HG02852 (cell line): ENCODE results near the gene POU3F1.
A peak's percentile ranks its signal among the peaks of the same experiment; 100 is the strongest.
"Not testable (repeated sequence)": the region's sequence is repeated elsewhere in the genome, so short reads cannot be mapped to it uniquely, and the experiment has no call there.

ENCODE experiments used
- ATAC-seq: cut with Tn5 transposase; IDR thresholded peaks from one replicate; pipeline ENCODE4 v1.9.1; 2021; ENCODE audit warnings: mild to moderate bottlenecking, moderate library complexity; ENCODE audit not compliant: unreplicated experiment

POU3F1 gene

DNA sequence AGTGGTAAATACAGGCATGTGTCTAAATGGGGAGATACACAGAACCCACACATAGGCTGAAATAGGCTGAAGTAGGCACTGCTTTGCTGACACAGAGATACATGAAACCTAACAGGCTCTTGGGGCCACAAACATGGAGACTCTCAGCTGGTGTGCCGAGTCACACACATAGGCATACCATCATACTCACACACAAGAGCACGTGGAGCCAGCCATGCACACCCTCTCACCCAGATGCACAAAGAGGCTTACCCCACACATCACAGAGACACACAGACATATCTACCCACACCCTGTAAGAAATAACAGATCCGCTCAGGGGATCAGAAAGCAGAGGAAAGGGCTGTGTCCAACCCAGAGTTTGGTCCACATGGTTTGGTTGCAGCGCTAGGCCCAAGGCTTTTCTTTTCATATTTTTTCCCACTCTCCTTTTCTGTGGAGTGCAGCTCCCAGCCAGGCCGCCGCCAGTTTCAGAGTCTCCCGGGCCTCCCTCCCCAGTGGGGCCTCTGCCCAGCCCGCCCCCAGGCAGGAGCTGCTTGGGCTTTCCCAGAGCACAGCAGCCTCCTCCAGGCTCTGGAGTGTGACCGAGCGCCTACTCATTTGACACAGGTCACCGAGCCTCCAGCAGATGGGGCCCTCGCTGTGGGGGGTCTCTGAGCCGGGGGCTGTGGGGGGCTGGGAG lies 3.9 kb upstream of the POU3F1 start:
- ATAC-seq, result no peak

- ATAC-seq, result no peak
Observed at GRCh38 chr1:38047603-38048141, 1.1 kb upstream of the POU3F1 start.

DNA sequence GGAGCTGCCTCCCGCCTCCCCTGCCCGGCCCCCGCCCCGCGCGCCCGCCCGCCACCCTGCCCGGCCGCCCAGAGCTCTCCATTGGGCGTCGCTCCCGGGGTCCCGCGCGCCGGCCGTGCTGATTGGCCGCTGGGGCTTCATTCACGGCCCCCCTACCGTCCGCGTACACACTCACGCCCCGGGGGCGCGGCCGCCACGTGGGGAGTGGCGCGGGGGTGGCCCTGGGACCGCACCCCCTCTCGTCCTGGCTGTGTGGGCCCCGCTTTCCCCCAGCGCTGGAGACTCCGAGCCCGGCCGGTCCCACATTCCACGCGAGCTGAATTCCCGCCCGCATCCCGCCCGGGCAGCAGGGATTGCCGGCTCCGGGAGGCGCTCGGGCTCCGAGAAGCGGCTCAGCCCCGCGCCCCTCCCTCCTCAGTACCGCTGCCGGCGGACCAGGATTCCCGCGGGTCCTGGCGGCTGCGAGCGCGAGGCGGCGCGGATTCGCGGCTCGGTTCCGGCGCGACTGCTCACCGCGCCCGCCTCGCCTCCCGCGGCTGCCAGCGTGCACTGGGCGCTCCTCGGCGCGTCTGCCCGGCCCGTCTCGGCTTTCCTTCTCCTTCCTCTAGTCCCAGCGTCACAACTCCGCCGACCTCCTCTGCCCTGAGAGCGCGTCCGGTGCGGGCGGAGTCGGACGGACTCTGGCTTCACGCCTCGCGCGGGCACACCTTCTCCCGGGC lies 450 bp upstream of the POU3F1 start:
- ATAC-seq, result peak; percentile 58

DNA sequence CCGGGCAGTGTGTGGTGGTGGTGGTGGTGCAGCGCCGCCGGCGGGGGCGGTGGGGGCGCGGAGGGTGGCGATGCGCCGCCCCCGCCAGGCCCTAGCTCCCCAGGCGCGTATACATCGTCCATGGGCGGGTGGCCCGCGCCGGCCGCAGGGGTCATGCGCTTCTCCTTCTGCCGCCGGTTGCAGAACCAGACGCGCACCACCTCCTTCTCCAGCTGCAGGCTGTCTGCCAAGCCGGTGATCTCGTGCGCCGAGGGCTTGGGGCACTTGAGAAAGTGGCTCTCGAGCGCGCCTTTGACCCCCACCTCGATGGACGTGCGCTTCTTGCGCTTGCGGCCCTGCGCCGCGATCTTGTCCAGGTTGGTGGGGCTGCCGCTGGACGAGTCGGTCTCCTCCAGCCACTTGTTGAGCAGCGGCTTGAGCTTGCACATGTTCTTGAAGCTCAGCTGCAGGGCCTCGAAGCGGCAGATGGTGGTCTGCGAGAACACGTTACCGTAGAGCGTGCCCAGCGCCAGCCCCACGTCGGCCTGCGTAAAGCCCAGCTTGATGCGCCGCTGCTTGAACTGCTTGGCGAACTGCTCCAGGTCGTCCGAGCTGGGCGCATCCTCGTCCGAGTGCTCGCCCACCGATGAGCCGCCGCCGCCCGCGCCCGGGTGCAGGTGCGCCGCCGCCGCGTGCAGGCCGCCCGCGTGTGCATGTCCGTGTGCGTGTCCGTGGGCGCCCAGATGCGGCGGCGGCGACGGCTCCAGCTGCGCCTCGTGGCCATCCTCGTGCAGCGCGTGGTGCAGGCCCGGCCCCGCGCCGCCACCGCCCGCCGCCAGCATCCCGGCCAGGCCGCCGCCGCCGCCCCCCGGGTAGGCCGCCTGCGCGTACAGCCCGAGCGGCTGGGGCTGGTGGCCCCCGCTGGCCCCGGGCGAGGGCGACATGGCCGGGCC lies 926 bp downstream of the POU3F1 start:
- peak; percentile 10 for ATAC-seq

DNA sequence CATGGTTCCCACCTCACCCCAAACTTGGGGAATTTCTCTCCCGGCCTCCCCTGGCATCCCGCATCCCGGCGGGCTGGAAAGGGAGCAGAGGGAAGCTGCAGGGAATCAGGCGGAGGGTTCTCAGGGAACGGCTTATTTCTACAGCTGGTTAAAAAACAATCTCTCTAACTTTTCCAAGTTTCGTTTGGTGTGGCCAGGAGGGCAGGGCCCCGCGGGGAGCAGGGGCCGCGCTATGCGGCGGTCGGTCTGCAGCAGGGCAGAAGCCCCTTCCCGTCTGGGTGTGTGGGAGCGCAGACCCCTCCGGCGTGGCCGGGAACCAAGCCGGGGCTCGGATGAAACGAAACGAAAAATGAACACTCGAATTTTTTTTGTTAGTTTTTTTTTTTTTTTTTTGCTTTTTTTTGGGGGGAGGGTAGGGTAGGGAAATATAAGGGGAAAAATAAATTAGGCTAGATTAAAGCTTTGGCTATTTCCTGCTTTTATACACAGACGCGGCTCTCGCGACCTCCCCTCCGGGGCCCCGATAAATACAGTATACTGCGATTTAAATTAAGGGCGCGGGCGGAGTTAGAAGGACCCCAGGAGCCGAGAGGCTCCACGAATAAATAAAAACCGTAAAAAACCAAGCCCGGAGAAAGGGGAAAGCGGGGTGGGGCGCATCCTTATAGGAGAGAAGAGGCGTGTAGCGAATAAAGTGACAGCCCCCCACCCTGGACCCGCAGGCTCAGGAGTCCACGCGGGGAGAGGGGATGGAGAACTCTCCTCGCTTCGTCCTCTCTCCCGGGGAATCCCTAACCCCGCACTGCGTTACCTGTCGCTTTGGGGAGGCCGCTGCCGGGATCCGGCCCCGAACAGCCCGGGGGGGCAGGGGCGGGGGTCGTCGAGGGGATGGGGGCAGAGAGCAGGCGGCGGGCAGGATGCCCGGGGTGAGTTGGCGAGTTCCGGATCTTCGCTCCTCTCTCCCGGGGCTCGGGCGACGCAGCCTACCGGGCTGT lies 2.1 kb downstream of the POU3F1 start:
- ATAC-seq, result no peak

- ATAC-seq, result no peak
Observed at GRCh38 chr1:38043036-38043747, 3.4 kb downstream of the POU3F1 start.

DNA sequence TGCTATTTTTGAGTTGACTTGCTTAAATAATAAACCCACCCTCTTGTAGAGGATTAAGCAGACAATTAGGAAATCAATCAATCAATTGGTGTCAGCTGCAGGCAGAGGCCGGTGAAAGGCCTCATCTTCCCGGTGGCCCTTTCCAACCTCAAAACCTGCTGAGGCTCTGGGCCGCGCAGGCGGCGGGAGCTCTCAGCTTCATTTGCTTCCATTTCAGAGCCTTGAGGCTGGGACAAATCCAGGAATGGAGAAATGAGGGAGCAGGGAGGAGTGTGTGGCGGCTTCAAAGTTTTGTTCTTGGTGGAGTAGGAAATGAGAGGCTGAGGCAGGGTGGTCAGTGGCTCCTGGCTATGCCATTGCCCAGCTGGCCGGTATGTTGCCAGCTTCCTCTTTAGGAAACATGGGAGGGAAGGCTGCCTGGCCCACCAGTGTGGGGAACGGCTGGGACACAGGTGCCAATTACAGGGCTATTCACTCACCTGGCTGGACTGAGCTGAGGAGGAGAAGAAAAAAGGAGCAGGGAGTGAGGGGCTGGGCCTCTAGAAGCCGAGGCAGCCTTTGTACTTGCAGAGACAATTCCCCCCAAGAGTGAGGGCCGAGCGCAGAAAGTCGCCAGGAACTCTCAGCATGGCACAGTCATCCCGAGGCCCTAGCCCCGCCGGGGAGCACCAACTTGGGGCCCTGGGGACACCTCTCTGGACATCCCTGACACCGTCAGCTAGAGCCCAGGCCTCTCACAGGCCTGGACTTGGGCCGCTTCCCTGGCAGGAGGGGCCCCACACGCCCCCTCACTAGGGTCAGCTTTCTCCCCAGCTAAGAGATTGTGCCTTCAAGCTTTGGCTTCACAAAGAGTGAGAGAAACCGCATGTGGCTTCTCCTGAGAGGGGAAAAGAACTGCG lies 4.4 kb downstream of the POU3F1 start:
- no peak for ATAC-seq

DNA sequence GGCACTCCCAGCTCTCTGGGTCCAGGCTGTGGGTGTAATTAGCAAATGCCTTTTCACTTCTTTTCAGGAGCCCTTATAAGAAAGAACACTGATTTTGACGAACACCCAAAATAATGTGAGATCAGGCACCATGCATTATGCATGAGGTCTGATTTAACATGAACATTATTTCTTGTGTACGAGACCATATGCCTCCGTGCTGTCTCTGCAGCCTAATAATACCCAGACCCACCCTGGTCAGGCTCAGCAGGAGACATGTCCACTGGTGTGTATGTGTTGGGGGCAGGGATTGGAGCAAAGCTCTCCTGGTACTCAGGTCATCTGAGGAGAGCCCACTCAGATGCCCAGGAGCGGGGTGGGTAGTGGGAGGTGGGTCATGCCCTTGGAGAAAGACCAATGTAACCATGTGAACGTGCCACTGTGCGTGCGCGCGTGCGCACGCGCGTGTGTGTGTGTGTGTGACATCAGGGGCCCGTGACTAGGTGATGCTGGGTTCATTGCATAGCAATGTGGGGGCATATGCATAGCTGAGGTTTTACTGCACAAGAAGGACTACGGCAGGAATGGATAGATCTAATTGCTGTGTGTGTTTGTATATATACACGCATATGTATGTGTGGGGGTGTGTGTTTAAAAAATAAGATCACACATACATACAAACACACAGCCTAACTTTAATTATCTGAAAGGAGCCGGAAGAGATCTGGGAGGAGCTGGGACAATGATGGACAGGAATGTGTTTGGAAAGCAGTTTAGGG lies 7.1 kb downstream of the POU3F1 start:
- ATAC-seq, result no peak

DNA sequence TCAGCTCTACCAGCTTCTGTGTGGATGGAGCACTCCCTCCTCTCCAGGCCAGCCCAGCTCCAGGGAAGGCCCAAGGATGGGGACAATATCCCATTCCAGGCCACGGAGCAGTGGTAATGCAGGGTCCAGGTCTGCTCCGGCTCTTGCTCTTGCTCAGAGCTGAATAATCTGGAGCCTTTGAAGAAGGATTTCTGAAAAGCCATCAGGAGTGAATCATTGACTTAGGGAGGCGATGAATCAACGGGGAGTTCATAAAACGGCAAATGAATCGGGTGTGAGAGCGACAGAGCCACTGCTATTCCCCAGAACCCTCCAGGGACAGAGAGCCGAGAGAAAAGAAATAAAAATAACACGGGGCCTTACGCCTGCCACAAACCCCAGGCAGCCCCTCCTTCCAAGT lies 7.7 kb downstream of the POU3F1 start:
- no peak for ATAC-seq

DNA sequence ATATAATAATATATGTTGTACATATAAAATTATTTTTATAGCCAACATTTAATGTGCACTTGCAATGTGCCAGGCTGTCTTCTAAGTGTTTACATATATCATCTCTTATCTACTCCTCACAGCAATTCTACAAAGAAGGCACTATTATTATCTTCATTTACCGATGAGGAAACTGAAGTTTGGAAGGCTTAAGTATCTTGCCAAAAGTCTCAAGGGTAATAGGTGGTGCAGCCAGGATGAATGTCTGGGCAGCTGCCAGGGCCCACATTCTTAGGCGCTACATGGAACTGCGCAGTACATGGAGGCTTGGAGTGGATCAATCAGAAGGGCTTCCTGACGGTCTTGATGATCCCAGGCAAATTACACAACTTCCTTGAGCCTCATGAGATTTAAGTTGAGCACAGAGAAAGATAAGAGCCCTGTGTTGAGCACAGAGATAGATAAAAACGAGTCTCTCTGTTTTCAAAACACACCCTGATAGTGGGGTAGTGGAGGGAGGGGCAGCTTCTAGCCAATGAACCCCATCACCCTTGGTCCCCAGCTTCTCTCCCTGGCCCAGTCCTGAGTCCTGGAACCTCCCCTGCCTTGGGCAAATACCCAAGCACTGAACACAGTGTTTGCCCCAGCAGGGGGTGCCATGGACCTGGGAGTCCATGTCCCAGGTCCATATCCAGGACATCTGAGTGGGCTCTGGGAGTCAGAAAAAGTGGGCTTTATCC lies 9.2 kb downstream of the POU3F1 start:
- ATAC-seq, result no peak

- ATAC-seq, result no peak
Observed at GRCh38 chr1:38034871-38035270, 11.7 kb downstream of the POU3F1 start.

DNA sequence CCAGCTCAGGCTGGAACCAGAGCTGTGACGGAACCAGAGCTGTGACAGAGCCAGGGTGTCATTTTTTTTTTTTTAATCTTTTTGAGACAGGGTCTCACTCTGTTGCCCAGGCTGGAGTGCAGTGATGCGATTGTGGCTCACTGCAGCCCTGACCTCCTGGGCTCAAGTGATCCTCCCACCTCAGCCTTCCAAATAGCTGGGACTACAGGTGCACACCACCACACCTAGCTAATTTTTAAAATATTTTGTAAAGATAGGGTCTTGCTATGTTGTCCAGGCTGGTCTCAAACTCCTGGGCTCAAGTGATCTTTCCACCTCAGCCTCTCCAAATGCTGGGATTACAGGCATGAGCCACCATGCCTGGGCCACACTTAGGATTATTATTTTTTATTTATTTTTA lies 13.6 kb downstream of the POU3F1 start:
- not testable (repeated sequence) for ATAC-seq

DNA sequence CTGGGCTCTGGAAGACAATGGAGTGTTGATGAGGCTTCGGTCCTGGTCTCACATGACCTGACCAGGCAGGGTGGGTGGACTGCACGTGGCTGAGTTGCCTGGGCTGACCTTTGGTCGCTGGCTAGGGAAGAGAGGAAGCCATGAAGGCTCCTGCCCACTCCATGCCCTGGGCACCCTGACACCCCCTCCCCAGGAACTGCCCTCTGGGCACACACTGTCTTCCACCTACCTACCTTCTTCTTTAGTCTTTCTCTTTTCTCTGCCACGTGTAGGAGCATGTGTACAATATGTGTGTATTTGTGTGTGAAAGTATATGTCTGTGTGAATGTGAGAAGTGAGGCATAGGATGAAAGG lies 15.1 kb downstream of the POU3F1 start:
- ATAC-seq, result no peak

GRCh38 chr1:38030596-38031512 lies 15.7 kb downstream of the POU3F1 start:
- ATAC-seq, result no peak

DNA sequence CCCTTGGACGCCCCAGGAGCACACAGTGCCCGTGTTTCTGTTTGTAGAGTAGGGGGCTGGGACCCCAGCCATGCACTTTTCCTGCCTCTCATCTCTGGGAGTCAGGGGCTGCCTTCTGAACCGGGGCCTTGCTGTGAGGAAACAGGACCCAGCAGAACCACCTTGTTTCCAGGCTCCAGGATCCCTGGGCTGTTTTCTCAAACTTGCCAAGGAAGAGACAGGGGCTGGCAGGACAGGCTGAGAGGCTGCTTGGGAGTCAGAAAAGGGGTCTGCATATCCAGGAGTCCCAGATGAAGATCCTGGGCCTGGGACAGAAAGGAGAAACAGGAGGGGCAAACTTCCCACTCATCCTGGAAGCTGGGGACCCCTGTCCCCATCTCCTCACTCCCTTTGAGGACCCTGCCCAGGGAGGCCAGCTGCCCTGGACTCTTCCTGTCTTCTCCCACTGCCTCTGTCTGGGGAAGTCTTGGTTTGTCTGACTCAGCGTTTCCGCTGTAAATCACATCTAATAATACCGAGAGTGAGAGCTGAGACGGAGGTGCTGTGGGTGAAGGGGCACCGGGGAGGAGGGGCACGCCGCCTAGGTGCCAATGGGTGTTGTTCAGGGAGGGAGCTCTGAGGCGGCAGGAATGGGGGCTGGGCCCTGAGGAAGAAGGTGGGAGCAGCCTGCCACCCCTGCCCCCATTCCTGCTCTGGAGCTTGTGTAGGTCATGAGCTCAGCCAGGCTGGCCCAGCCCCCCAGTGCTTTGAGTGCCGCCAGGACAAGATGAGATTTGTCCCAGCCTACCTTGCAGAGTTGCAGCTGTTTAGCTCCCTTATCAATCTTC lies 16.7 kb downstream of the POU3F1 start:
- ATAC-seq, result peak; percentile 46
